ENCODE results near the gene SLC39A5.
"Not testable (repeated sequence)": the region's sequence is repeated elsewhere in the genome, so short reads cannot be mapped to it uniquely, and the experiment has no call there.

SLC39A5 gene

GRCh38 chr12:56257491-56258067 is 27.7 kb downstream of the SLC39A5 start:
- no peaks in the 10 kb centered on the region for H3K9me3 ChIP-seq (ENCODE audit: low read depth, low read length)
- no peak for TF ChIP-seq EZH2 (IDR thresholded peaks at IDR 0.05)
- no peak for TF ChIP-seq FOXP2 (optimal IDR thresholded peaks at IDR 0.05; ENCODE audit: control extremely low read depth, extremely low read length, insufficient read depth)
- no peak for TF ChIP-seq POLR2AphosphoS5 (IDR thresholded peaks at IDR 0.05; ENCODE audit: borderline replicate concordance, low read depth, low read length)
- peak overlapping the region; percentile 84 for H3K4me3 ChIP-seq
- peaks cover 41% of the 10 kb centered on the region for H3K36me3 ChIP-seq (ENCODE audit: insufficient read depth, low read length)
- no peak for DNase-seq (ENCODE audit: low read depth, low spot score)
- no peak overlapping the region for H3K27ac ChIP-seq
- peak overlapping the region; percentile 94 for H3K9ac ChIP-seq (ENCODE audit: insufficient read length)

- no peaks in the 10 kb centered on the region for H3K9me3 ChIP-seq (ENCODE audit: low read depth, low read length)
These were observed 28.4 kb downstream of the SLC39A5 start, which contains the start of gene ANKRD52 for GRCh38 chr12:56258068-56258819. Gene ANKRD52, minus strand, starts transcription at chr12:56258384. Its CDS starts 115 bp downstream, at chr12:56258269.

GRCh38 chr12:56258820-56259183 is 29.0 kb downstream of the SLC39A5 start:
- no peak for TF ChIP-seq POLR2AphosphoS5 (IDR thresholded peaks at IDR 0.05; ENCODE audit: borderline replicate concordance, low read depth, low read length)
- TF ChIP-seq EZH2 (IDR thresholded peaks at IDR 0.05) = no peak
- no peaks in the 10 kb centered on the region for H3K9me3 ChIP-seq (ENCODE audit: low read depth, low read length)
- peak overlapping the region; percentile 94 for H3K9ac ChIP-seq (ENCODE audit: insufficient read length)
- peak overlapping the region; percentile 84 for H3K4me3 ChIP-seq
- H3K36me3 ChIP-seq (ENCODE audit: insufficient read depth, low read length) = peaks cover 28% of the 10 kb centered on the region
- peak overlapping the region; percentile 71; the same call in 1 of the 2 replicates for H3K27ac ChIP-seq
- no peak for DNase-seq (ENCODE audit: low read depth, low spot score)

More at GRCh38 chr12:56258068-56258819, 28.4 kb downstream of the SLC39A5 start, which contains the start of gene ANKRD52:
- DNase-seq (ENCODE audit: low read depth, low spot score) = no peak
- peak within 1 kb of the TSS; percentile 94 for H3K9ac ChIP-seq (ENCODE audit: insufficient read length)
- peak within 1 kb of the TSS; percentile 84 for H3K4me3 ChIP-seq
- peaks cover 34% of the 10 kb centered on the region for H3K36me3 ChIP-seq (ENCODE audit: insufficient read depth, low read length)
- H3K27ac ChIP-seq = peak within 1 kb of the TSS; percentile 71; the same call in 1 of the 2 replicates
- peak; percentile 61; the same call in 1 of the 2 replicates for TF ChIP-seq POLR2AphosphoS5 (IDR thresholded peaks at IDR 0.05; ENCODE audit: borderline replicate concordance, low read depth, low read length)
- TF ChIP-seq EZH2 (IDR thresholded peaks at IDR 0.05) = no peak
- no peak for TF ChIP-seq FOXP2 (optimal IDR thresholded peaks at IDR 0.05; ENCODE audit: control extremely low read depth, extremely low read length, insufficient read depth)

GRCh38 chr12:56260380-56260779 is 30.5 kb downstream of the SLC39A5 start:
- DNase-seq (ENCODE audit: low read depth, low spot score) = no peak
- H3K4me3 ChIP-seq = no peak overlapping the region
- H3K27ac ChIP-seq = no peak overlapping the region
- H3K9me3 ChIP-seq (ENCODE audit: low read depth, low read length) = no peaks in the 10 kb centered on the region
- H3K36me3 ChIP-seq (ENCODE audit: insufficient read depth, low read length) = peaks cover 16% of the 10 kb centered on the region
- no peak overlapping the region for H3K9ac ChIP-seq (ENCODE audit: insufficient read length)
- TF ChIP-seq EZH2 (IDR thresholded peaks at IDR 0.05) (no peak), POLR2AphosphoS5 (IDR thresholded peaks at IDR 0.05; ENCODE audit: borderline replicate concordance, low read depth, low read length) (no peak), FOXP2 (optimal IDR thresholded peaks at IDR 0.05; ENCODE audit: control extremely low read depth, extremely low read length, insufficient read depth) (no peak)

DNA sequence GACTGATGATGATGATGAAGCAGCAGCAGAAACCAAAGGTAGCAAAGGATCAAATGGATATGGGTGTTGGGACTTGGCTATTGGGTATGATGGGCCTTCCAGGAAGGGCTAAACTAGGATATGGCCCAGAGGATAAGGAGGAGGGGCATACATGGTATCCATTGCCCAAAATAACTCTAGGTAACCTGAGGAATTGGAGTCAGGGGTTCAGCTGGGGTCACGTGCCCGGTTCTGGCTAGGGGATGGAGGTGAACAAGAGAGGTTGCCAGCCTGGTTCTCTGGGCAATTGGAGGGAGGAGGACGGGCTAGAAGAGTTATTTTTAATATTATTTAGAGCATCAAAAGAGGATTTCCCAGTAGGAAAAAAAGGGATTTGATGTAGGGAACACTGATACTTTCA is 31.1 kb downstream of the SLC39A5 start:
- no peaks in the 10 kb centered on the region for H3K9me3 ChIP-seq (ENCODE audit: low read depth, low read length)
- H3K36me3 ChIP-seq (ENCODE audit: insufficient read depth, low read length) = peaks cover 11% of the 10 kb centered on the region
- DNase-seq (ENCODE audit: low read depth, low spot score) = no peak
- H3K4me3 ChIP-seq = no peak overlapping the region
- no peak overlapping the region for H3K27ac ChIP-seq
- TF ChIP-seq EZH2 (IDR thresholded peaks at IDR 0.05) (no peak), POLR2AphosphoS5 (IDR thresholded peaks at IDR 0.05; ENCODE audit: borderline replicate concordance, low read depth, low read length) (no peak), FOXP2 (optimal IDR thresholded peaks at IDR 0.05; ENCODE audit: control extremely low read depth, extremely low read length, insufficient read depth) (no peak)
- H3K9ac ChIP-seq (ENCODE audit: insufficient read length) = no peak overlapping the region

DNA sequence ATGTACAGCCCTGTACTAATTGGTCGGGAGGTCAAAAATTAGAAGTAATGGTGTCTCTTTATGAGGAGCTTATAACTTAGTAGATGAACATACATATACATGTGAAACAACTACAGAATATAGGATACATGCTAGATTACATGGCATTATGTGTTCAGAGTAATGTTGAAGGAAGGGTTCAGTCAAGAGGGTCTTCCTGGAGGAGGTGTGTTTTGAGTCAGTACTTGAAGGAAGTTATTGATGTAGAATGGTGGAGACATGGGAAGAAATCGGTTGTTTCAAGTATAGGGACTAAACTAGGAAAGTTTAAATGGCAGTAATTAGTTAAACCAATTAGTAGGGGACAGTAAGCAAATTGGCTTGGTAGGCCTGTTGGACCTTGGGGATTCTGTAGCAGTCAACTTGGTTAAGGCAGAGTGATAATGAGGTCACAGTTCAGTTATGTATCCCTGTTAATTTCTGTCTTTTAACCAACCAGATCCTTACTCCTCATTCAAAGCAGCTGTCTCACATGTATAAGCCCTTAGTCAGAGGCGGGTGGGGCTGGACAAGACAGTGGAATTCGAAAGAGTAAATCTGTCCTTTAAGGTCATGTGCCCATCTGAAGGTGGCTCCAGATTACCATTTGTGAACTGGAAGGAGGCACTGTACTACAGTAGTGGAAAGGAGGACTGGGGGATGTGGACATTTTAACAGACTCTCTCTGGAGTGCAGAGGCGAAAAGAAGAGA is 31.8 kb downstream of the SLC39A5 start:
- no peaks in the 10 kb centered on the region for H3K9me3 ChIP-seq (ENCODE audit: low read depth, low read length)
- H3K27ac ChIP-seq = no peak overlapping the region
- H3K36me3 ChIP-seq (ENCODE audit: insufficient read depth, low read length) = peaks cover 3% of the 10 kb centered on the region
- no peak for DNase-seq (ENCODE audit: low read depth, low spot score)
- H3K4me3 ChIP-seq = no peak overlapping the region
- no peak overlapping the region for H3K9ac ChIP-seq (ENCODE audit: insufficient read length)
- TF ChIP-seq POLR2AphosphoS5 (IDR thresholded peaks at IDR 0.05; ENCODE audit: borderline replicate concordance, low read depth, low read length) = no peak
- no peak for TF ChIP-seq FOXP2 (optimal IDR thresholded peaks at IDR 0.05; ENCODE audit: control extremely low read depth, extremely low read length, insufficient read depth)
- no peak for TF ChIP-seq EZH2 (IDR thresholded peaks at IDR 0.05)

DNA sequence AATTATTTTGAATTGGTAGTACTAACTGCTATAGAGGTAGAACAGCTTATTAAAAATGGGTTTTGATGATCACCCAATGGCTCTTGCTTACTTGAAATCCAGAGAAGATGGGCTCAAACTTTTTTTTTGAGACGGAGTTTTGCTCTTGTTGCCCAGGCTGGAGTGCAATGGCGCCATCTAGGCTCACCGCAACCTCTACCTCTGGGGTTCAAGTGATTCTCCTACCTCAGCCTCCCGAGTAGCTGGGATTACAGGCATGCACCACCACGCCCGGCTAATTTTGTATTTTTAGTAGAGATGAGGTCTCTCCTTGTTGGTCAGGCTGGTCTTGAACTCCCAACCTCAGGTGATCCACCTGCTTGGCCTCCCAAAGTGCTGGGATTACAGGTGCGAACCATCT is 33.1 kb downstream of the SLC39A5 start:
- not testable (repeated sequence) for H3K9ac ChIP-seq (ENCODE audit: insufficient read length); H3K36me3 ChIP-seq (ENCODE audit: insufficient read depth, low read length); H3K27ac ChIP-seq; DNase-seq (ENCODE audit: low read depth, low spot score); H3K9me3 ChIP-seq (ENCODE audit: low read depth, low read length); H3K4me3 ChIP-seq

DNA sequence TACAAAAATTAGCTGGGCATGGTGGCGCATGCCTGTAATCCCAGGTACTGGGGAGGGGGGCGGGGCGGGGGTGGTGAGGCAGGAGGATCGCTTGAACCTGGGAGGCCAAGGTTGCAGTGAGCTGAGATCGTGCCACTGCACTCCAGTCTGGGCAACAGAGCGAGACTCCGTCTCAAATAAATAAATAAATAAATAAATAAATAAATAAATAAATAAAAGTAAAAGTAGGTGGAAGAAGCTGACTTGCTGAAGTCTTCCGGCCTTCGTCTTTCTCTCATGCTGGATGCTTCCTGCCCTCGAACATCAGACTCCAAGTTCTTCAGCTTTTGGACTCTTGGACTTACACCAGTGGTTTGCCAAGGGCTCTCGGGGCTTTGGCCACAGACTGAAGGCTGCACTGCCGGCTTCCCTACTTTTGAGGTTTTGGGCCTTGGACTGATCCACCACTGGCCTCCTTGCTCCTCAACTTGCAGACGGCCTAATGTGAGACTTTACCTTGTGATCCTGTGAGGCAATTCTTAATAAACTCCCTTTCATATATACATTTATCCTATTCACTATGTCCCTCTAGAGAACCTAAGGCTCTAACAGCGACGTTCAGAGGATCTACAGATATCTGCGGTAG is 36.3 kb downstream of the SLC39A5 start:
- not testable (repeated sequence) for DNase-seq (ENCODE audit: low read depth, low spot score); H3K27ac ChIP-seq; H3K9me3 ChIP-seq (ENCODE audit: low read depth, low read length)
- Histone ChIP-seq H3K4me3 (peak overlapping the region; percentile 96), H3K36me3 (ENCODE audit: insufficient read depth, low read length) (peaks cover 11% of the 10 kb centered on the region; the same call in 1 of the 2 replicates), H3K9ac (ENCODE audit: insufficient read length) (peak overlapping the region; percentile 74)
